Measurements from ENCODE around the gene ZCCHC10.
"Not testable (repeated sequence)": the region's sequence is repeated elsewhere in the genome, so short reads cannot be mapped to it uniquely, and the experiment has no call there.

DNA sequence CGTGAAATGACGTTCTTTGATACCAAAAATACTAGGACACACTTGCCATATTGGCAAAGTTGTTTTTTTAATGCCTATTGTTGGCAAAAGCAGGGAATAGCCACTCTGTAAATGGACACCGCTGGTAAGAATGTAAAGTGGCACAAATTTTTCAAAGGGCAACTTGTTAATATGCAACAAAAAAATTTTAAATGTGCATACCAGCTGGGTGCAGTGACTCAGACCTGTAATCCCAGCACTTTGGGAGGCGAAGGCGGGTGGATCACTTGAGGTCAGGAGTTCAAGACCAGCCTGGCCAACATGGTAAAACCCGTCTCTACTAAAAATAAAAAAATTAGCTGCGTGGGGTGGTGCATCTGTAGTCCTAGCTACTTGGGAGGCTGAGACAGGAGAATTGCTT, 6.9 kb downstream of the ZCCHC10 start:
- not testable (repeated sequence) for TF ChIP-seq POLR2A (IDR thresholded peaks at IDR 0.05); CTCF (IDR thresholded peaks at IDR 0.05); EP300 (IDR thresholded peaks at IDR 0.05; ENCODE audit: low read depth); POLR2AphosphoS5 (IDR thresholded peaks at IDR 0.05)

Data from transverse colon (tissue), 4 donors.